ENCODE data around the gene CDK16.

The CDK16 gene

DNA sequence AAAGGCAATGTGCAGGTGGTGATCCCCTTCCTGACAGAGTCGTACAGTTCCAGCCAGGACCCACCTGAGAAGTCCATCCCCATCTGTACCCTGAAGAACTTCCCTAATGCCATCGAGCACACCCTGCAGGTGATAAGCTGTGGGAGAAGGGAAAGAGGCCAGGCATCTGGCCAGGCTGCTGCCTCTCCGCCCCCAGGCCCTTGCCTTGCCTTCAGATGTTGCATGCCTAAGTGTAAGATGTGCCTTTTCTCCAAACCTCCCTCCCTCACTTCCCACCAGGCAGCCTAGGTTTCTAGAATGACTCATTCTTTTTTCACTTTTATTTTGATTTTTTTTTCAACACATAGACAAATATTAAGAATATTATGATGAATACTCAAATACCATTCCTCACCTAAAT, 12.2 kb upstream of the CDK16 start:
- no peak overlapping the region for H3K4me3 ChIP-seq (ENCODE audit: low read length)
- TF ChIP-seq, protein P1, sequence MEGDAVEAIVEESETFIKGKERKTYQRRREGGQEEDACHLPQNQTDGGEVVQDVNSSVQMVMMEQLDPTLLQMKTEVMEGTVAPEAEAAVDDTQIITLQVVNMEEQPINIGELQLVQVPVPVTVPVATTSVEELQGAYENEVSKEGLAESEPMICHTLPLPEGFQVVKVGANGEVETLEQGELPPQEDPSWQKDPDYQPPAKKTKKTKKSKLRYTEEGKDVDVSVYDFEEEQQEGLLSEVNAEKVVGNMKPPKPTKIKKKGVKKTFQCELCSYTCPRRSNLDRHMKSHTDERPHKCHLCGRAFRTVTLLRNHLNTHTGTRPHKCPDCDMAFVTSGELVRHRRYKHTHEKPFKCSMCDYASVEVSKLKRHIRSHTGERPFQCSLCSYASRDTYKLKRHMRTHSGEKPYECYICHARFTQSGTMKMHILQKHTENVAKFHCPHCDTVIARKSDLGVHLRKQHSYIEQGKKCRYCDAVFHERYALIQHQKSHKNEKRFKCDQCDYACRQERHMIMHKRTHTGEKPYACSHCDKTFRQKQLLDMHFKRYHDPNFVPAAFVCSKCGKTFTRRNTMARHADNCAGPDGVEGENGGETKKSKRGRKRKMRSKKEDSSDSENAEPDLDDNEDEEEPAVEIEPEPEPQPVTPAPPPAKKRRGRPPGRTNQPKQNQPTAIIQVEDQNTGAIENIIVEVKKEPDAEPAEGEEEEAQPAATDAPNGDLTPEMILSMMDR (IDR thresholded peaks at IDR 0.05; ENCODE audit: insufficient read depth, low read depth, low read length, missing control alignments): no peak
- DNase-seq (ENCODE audit: low read depth): peak; percentile 37

- no peak for DNase-seq (ENCODE audit: low read depth)
- no peak overlapping the region for H3K4me3 ChIP-seq (ENCODE audit: low read length)
- TF ChIP-seq, protein P1 (IDR thresholded peaks at IDR 0.05; ENCODE audit: insufficient read depth, low read depth, low read length, missing control alignments): no peak
Observed at GRCh38 chrX:47208108-47208507, 10.4 kb upstream of the CDK16 start.

- TF ChIP-seq, protein P1 (IDR thresholded peaks at IDR 0.05; ENCODE audit: insufficient read depth, low read depth, low read length, missing control alignments): no peak
Observed at GRCh38 chrX:47209508-47210238, 8.8 kb upstream of the CDK16 start.

DNA sequence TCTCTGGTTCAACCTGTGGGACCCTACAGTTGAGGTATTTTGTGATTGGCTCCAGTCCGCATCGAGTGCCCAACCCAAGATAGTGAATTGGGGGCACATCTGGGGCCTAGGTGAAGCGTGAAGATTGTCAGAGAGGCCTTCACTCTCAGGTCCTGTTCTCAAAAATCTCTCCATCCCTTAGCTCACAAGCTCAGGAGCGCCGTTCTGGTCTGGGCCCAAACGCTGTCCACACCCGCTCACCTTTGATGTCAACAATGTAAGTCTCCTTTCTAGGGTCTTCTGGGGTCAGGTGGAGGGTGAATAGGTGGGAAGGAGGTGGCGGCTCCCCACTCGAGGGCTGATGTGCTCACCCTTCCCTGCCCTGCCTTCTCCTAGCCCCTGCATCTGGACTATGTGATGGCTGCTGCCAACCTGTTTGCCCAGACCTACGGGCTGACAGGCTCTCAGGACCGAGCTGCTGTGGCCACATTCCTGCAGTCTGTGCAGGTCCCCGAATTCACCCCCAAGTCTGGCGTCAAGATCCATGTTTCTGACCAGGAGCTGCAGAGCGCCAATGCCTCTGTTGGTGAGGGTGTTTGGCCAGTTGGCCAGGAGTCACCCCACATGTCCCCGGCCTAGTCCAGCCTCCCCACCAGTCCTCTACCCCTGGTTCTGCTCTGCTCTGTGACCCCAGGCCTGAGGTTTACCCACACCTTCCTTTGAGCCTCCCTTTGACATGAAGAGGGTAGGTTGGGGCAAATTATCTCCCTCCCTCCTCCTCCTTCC, 7.6 kb upstream of the CDK16 start:
- no peak for DNase-seq (ENCODE audit: low read depth)
- TF ChIP-seq, protein P1 (IDR thresholded peaks at IDR 0.05; ENCODE audit: insufficient read depth, low read depth, low read length, missing control alignments): no peak
- H3K4me3 ChIP-seq (ENCODE audit: low read length): no peak overlapping the region

More at GRCh38 chrX:47209508-47210238, 8.8 kb upstream of the CDK16 start:
- DNase-seq (ENCODE audit: low read depth): no peak
- H3K4me3 ChIP-seq (ENCODE audit: low read length): no peak overlapping the region

DNA sequence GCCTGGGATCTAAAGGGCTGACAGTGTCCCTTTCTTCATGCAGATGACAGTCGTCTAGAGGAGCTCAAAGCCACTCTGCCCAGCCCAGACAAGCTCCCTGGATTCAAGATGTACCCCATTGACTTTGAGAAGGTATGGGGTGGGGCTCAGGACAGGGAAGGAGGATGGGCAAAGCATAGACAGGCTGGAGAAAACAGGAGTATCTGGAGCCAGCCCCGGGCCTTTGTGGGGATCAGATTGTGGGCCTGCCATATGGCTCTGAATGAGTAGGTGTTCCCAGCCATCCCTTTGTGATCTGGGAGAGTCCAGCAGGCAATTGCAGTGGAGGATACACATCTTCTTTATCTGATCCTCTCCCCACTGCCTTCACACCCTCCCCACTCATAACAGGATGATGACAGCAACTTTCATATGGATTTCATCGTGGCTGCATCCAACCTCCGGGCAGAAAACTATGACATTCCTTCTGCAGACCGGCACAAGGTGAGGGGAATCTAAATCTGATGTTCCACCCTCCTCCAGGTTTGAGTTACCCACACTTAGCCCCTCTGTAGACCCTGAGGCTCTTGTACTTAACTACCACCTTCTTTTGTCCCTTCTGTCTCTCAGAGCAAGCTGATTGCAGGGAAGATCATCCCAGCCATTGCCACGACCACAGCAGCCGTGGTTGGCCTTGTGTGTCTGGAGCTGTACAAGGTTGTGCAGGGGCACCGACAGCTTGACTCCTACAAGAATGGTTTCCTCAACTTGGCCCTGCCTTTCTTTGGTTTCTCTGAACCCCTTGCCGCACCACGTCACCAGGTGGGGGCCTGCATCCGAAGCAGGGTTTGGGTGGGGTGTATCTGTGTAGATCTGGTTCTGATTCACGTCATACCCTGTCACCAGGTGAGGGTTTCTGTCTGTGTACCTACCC, 5.8 kb upstream of the CDK16 start:
- no peak overlapping the region for H3K4me3 ChIP-seq (ENCODE audit: low read length)
- TF ChIP-seq, protein P1 (IDR thresholded peaks at IDR 0.05; ENCODE audit: insufficient read depth, low read depth, low read length, missing control alignments): no peak
- DNase-seq (ENCODE audit: low read depth): no peak

GRCh38 chrX:47214435-47215077, 3.9 kb upstream of the CDK16 start:
- no peak for DNase-seq (ENCODE audit: low read depth)
- H3K4me3 ChIP-seq (ENCODE audit: low read length): no peak overlapping the region
- TF ChIP-seq, protein P1 (IDR thresholded peaks at IDR 0.05; ENCODE audit: insufficient read depth, low read depth, low read length, missing control alignments): no peak
